Panc1 (cell line): Measurements from ENCODE around the gene TMEM117. TPM values are rescaled to one million over a fixed set of nuclear protein-coding genes. Genes with fewer than 3 reads are reported as not detected.

ENCODE experiments used
- ATAC-seq: fragments of 200-7000 bp; cut with Tn5 transposase; 2 replicates; pipeline ENCODE4 v1.9.1; 2020; ENCODE audit warnings: mild to moderate bottlenecking, moderate library complexity
- BruUV-seq: library from RNA; stranded (reverse); fragments of 400-500 nt; replicated peaks from 2 replicates; lab custom pipeline; 2021; lab: Mats Ljungman, UMichigan
- CTCF ChIA-PET: fragments of 300-600 bp; sonication (Branson Sonifier 250); formaldehyde crosslinking; loops from one replicate; lab custom pipeline; 2022; ENCODE audit warnings: antibody characterized with exemption; lab: Charles Lee
- POLR2A ChIA-PET: fragments of 300-600 bp; sonication (Branson Sonifier 250); formaldehyde crosslinking; loops from one replicate; lab custom pipeline; 2022; ENCODE audit warnings: antibody characterized with exemption; lab: Charles Lee
- DNase-seq: peaks from one replicate; pipeline ENCODE4 v3.0.0-alpha.2; 2010; ENCODE audit warnings: low read depth, low spot score
- H3K27ac ChIP-seq: 2 replicates; pipeline ENCODE4 v1.5.1; 2011; ENCODE audit warnings: mild to moderate bottlenecking, low read length, inconsistent platforms
- H3K27me3 ChIP-seq: fragments of 200-500 bp; sonication (Bioruptor generic); 2 replicates; pipeline ENCODE4 v1.6.0; 2014; ENCODE audit warnings: low read length, inconsistent platforms; ENCODE audit not compliant: control insufficient read depth, insufficient read depth
- H3K36me3 ChIP-seq: fragments of 200-500 bp; sonication (Bioruptor generic); 2 replicates; pipeline ENCODE4 v1.5.1; 2014; ENCODE audit warnings: inconsistent platforms, mild to moderate bottlenecking, low read length, moderate library complexity; ENCODE audit not compliant: control insufficient read depth, insufficient read depth
- H3K4me1 ChIP-seq: 2 replicates; pipeline ENCODE4 v1.5.1; 2011; ENCODE audit warnings: inconsistent platforms, mild to moderate bottlenecking, low read length, moderate library complexity; ENCODE audit not compliant: control insufficient read depth, insufficient read depth
- H3K4me3 ChIP-seq, 2 experiments: 2 replicates each; pipeline ENCODE4 v1.5.1; 2011 to 2012; ENCODE audit warnings: low read depth in 2 of 2, low read length in 2 of 2, mild to moderate bottlenecking in 2 of 2, inconsistent platforms in 1 of 2, moderate library complexity in 1 of 2
- H3K9me3 ChIP-seq: fragments of 200-500 bp; sonication (Bioruptor generic); 2 replicates; pipeline ENCODE4 v1.5.1; 2014; ENCODE audit warnings: low read depth, mild to moderate bottlenecking, inconsistent platforms, low read length, moderate library complexity; ENCODE audit not compliant: control insufficient read depth, insufficient read depth
- POLR2AphosphoS5 ChIP-seq: IDR thresholded peaks from 2 replicates; pipeline ENCODE4 v1.6.1; 2012; ENCODE audit warnings: mild to moderate bottlenecking, low read depth, low read length, moderate library complexity
- SIN3A ChIP-seq: IDR thresholded peaks from 2 replicates; pipeline ENCODE4 v1.6.1; 2012; ENCODE audit warnings: low read depth, mild to moderate bottlenecking, low read length, moderate library complexity, borderline replicate concordance; ENCODE audit not compliant: insufficient read depth
- TCF7L2 ChIP-seq: IDR thresholded peaks from 2 replicates; pipeline ENCODE4 v1.6.1; 2011; ENCODE audit warnings: mild to moderate bottlenecking, low read depth, low read length, inconsistent platforms
- in situ Hi-C: cut with HindIII; loops from 2 replicates; pipeline ENCODE4 v1.10.0; 2016; ENCODE audit warnings: low sequenced_read_pairs, low pct_unique_long_range_greater_than_20kb
- intact Hi-C: fragments of 100-400 bp; cut with micrococcal nuclease; formaldehyde crosslinking; loops from one replicate; pipeline ENCODE4 v1.10.0; 2022; ENCODE audit not compliant: unreplicated experiment
- total RNA-seq: library from RNA; stranded (reverse); gene quantifications from one replicate; pipeline ENCODE4 v1.2.1, GENCODE V29; 2021; ENCODE audit not compliant: unreplicated experiment
- TF ChIP-seq, protein P1 (sequence below): fragments of 450-650 bp; IDR thresholded peaks from 2 replicates; pipeline ENCODE4 v1.5.1; 2017; ENCODE audit warnings: mild to moderate bottlenecking
- TF ChIP-seq, protein P2 (sequence below), 2 experiments: IDR thresholded peaks; 2 replicates each; pipeline ENCODE4 v1.6.1; 2011 to 2012; ENCODE audit warnings: low read depth in 2 of 2, control low read depth in 1 of 2, low read length in 1 of 2, mild to moderate bottlenecking in 1 of 2, moderate library complexity in 1 of 2; ENCODE audit not compliant: insufficient read depth in 1 of 2

Gene TMEM117
- total RNA-seq, 1 experiment from 2014 or later = 5.5 TPM

DNA sequence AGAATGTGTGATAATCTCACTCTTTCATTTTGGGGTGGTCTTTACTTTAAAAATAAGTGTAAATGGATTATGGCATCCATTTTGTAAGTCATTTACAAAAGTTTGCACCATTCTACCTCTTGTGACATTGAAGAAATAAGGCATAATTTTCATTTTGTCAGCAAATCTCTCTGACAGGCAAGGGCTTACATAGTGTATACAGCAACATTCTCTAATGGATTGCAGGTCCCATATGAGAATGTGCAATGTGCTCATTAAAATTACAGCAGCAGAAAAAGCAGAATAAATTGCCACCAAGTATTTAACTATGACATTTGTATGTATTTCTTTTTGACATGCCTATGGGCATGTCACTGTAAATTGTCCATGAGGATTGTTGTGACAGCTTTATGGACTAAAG, 223.6 kb downstream of the TMEM117 start:
- in situ Hi-C loops = no loop called here
- intact Hi-C loops = no loop called here
- BruUV-seq = no TSS peak
- no peak overlapping the region for H3K27ac ChIP-seq
- no peak overlapping the region for H3K4me3 ChIP-seq
- no peaks in the 10 kb centered on the region for H3K9me3 ChIP-seq
- CTCF ChIA-PET = no interaction called here
- ATAC-seq = no peak
- no peaks in the 10 kb centered on the region for H3K27me3 ChIP-seq
- H3K4me1 ChIP-seq = no peaks in the 10 kb centered on the region
- no peak for TF ChIP-seq TCF7L2
- TF ChIP-seq, protein P1, sequence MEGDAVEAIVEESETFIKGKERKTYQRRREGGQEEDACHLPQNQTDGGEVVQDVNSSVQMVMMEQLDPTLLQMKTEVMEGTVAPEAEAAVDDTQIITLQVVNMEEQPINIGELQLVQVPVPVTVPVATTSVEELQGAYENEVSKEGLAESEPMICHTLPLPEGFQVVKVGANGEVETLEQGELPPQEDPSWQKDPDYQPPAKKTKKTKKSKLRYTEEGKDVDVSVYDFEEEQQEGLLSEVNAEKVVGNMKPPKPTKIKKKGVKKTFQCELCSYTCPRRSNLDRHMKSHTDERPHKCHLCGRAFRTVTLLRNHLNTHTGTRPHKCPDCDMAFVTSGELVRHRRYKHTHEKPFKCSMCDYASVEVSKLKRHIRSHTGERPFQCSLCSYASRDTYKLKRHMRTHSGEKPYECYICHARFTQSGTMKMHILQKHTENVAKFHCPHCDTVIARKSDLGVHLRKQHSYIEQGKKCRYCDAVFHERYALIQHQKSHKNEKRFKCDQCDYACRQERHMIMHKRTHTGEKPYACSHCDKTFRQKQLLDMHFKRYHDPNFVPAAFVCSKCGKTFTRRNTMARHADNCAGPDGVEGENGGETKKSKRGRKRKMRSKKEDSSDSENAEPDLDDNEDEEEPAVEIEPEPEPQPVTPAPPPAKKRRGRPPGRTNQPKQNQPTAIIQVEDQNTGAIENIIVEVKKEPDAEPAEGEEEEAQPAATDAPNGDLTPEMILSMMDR = no peak
- TF ChIP-seq POLR2AphosphoS5 = no peak
- TF ChIP-seq SIN3A = no peak
- TF ChIP-seq, protein P2, sequence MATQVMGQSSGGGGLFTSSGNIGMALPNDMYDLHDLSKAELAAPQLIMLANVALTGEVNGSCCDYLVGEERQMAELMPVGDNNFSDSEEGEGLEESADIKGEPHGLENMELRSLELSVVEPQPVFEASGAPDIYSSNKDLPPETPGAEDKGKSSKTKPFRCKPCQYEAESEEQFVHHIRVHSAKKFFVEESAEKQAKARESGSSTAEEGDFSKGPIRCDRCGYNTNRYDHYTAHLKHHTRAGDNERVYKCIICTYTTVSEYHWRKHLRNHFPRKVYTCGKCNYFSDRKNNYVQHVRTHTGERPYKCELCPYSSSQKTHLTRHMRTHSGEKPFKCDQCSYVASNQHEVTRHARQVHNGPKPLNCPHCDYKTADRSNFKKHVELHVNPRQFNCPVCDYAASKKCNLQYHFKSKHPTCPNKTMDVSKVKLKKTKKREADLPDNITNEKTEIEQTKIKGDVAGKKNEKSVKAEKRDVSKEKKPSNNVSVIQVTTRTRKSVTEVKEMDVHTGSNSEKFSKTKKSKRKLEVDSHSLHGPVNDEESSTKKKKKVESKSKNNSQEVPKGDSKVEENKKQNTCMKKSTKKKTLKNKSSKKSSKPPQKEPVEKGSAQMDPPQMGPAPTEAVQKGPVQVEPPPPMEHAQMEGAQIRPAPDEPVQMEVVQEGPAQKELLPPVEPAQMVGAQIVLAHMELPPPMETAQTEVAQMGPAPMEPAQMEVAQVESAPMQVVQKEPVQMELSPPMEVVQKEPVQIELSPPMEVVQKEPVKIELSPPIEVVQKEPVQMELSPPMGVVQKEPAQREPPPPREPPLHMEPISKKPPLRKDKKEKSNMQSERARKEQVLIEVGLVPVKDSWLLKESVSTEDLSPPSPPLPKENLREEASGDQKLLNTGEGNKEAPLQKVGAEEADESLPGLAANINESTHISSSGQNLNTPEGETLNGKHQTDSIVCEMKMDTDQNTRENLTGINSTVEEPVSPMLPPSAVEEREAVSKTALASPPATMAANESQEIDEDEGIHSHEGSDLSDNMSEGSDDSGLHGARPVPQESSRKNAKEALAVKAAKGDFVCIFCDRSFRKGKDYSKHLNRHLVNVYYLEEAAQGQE (IDR thresholded peaks at IDR 0.05; ENCODE audit: insufficient read depth in 1 of 2, low read depth in 2 of 2, low read length in 1 of 2) = no peak
- no peak for DNase-seq
- no peaks in the 10 kb centered on the region for H3K36me3 ChIP-seq
- POLR2A ChIA-PET = no interaction called here

DNA sequence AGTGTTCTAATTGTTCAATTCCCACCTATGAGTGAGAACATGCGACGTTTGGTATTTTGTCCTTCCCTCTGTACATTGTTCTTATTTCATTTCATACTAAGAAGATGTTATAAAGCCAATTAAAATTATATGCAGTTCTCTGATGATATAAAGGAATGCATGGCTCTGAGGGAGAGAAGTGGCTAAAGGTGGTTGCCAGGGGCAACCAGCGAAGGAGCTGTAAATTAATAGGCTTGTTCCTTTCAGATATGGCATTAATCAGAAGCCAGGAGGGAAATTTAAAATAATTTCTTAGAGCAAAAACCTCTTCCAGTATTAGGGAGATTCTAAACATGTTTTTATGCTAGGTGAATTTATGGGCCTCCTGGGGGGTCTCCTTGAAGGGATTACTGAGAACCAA, 227.8 kb downstream of the TMEM117 start:
- ChIA-PET POLR2A (no interaction called here), CTCF (no interaction called here)
- in situ Hi-C loops (no loop called here), intact Hi-C loops (no loop called here)
- Histone ChIP-seq H3K27ac (no peak overlapping the region), H3K27me3 (no peaks in the 10 kb centered on the region), H3K9me3 (no peaks in the 10 kb centered on the region), H3K36me3 (no peaks in the 10 kb centered on the region), H3K4me1 (no peaks in the 10 kb centered on the region), H3K4me3 (no peak overlapping the region)
- ATAC-seq = no peak
- DNase-seq = no peak
- TF ChIP-seq TCF7L2 (no peak), SIN3A (no peak), POLR2AphosphoS5 (no peak)
- TF ChIP-seq, protein P2 (IDR thresholded peaks at IDR 0.05; ENCODE audit: insufficient read depth in 1 of 2, low read depth in 2 of 2, low read length in 1 of 2) = no peak
- TF ChIP-seq, protein P1 = no peak
- BruUV-seq = no TSS peak
